Progenitor cell of endocrine pancreas (in vitro differentiated cells): ENCODE measurements around the gene PROSER2. TPM values are rescaled to one million over a fixed set of nuclear protein-coding genes. Genes with fewer than 3 reads are reported as not detected.

Experiments
- DNase-seq: peaks from one replicate; pipeline ENCODE4 v3.0.0; 2021; ENCODE audit warnings: low spot score; ENCODE audit not compliant: unreplicated experiment
- H3K27ac Mint-ChIP-seq: 2 replicates; pipeline ENCODE4 v1.8.0; 2021; ENCODE audit warnings: mild to moderate bottlenecking, moderate library complexity, mixed read lengths
- H3K27me3 Mint-ChIP-seq: 2 replicates; pipeline ENCODE4 v1.8.0; 2021; ENCODE audit warnings: mixed read lengths
- H3K36me3 Mint-ChIP-seq: 2 replicates; pipeline ENCODE4 v1.8.0; 2022; ENCODE audit warnings: mixed read lengths; ENCODE audit not compliant: insufficient read depth
- H3K4me1 Mint-ChIP-seq: 2 replicates; pipeline ENCODE4 v1.8.0; 2021; ENCODE audit warnings: low read depth, mixed read lengths
- H3K4me3 Mint-ChIP-seq: 2 replicates; pipeline ENCODE4 v1.8.0; 2021; ENCODE audit warnings: low read depth, mild to moderate bottlenecking, moderate library complexity, mixed read lengths
- H3K9me3 Mint-ChIP-seq: 2 replicates; pipeline ENCODE4 v1.8.0; 2021; ENCODE audit warnings: low read depth, mixed read lengths
- CTCF ChIP-seq: fragments of 200-600 bp; sonication (generic); IDR thresholded peaks from one replicate; pipeline ENCODE4 v1.5.0; 2021; ENCODE audit warnings: antibody characterized with exemption, mild to moderate bottlenecking; ENCODE audit not compliant: unreplicated experiment
- total RNA-seq: library from RNA; stranded (reverse); gene quantifications from 2 replicates; pipeline ENCODE4 v1.2.1, GENCODE V29; 2021

The PROSER2 gene
- total RNA-seq, 1 donor from 2014 or later = 19.0 TPM

GRCh38 chr10:11827414-11827813 lies 4.3 kb downstream of the PROSER2 start:
- H3K9me3 Mint-ChIP-seq = no peaks in the 10 kb centered on the region
- TF ChIP-seq CTCF = no peak
- no peak overlapping the region for H3K4me3 Mint-ChIP-seq
- peaks cover 7% of the 10 kb centered on the region for H3K36me3 Mint-ChIP-seq
- H3K4me1 Mint-ChIP-seq = peaks cover 57% of the 10 kb centered on the region
- no peaks in the 10 kb centered on the region for H3K27me3 Mint-ChIP-seq
- no peak overlapping the region for H3K27ac Mint-ChIP-seq
- no peak for DNase-seq

- Mint-ChIP-seq H3K4me1 (peaks cover 64% of the 10 kb centered on the region), H3K36me3 (peaks cover 7% of the 10 kb centered on the region), H3K4me3 (no peak overlapping the region), H3K27me3 (no peaks in the 10 kb centered on the region), H3K27ac (peak overlapping the region; percentile 9), H3K9me3 (no peaks in the 10 kb centered on the region)
- DNase-seq = no peak
- no peak for TF ChIP-seq CTCF
Observed at GRCh38 chr10:11828682-11829284, 5.6 kb downstream of the PROSER2 start.

GRCh38 chr10:11830836-11831519 lies 7.8 kb downstream of the PROSER2 start:
- Mint-ChIP-seq H3K4me1 (peaks cover 48% of the 10 kb centered on the region), H3K4me3 (peak overlapping the region; percentile 64), H3K9me3 (no peaks in the 10 kb centered on the region), H3K27ac (peak overlapping the region; percentile 100), H3K27me3 (no peaks in the 10 kb centered on the region), H3K36me3 (peaks cover 5% of the 10 kb centered on the region)
- DNase-seq = no peak
- no peak for TF ChIP-seq CTCF

- H3K27me3 Mint-ChIP-seq = no peaks in the 10 kb centered on the region
- H3K27ac Mint-ChIP-seq = peak overlapping the region; percentile 100
- no peaks in the 10 kb centered on the region for H3K9me3 Mint-ChIP-seq
- H3K36me3 Mint-ChIP-seq = peaks cover 3% of the 10 kb centered on the region
- H3K4me1 Mint-ChIP-seq = peaks cover 46% of the 10 kb centered on the region
- peak overlapping the region; percentile 64 for H3K4me3 Mint-ChIP-seq
- no peak for DNase-seq
- no peak for TF ChIP-seq CTCF
Observed at GRCh38 chr10:11831520-11831951, 8.4 kb downstream of the PROSER2 start.

- Mint-ChIP-seq H3K9me3 (no peaks in the 10 kb centered on the region), H3K4me3 (peak overlapping the region; percentile 28), H3K27ac (peak overlapping the region; percentile 96), H3K36me3 (peaks cover 8% of the 10 kb centered on the region), H3K4me1 (peaks cover 46% of the 10 kb centered on the region), H3K27me3 (no peaks in the 10 kb centered on the region)
- TF ChIP-seq CTCF = no peak
- DNase-seq = no peak
Observed at GRCh38 chr10:11832042-11832441, 8.9 kb downstream of the PROSER2 start.
